Stimulated activated CD4-positive, alpha-beta T cell treated with anti-CD3 and anti-CD28 coated beads, Interleukin-4, amount 100 ng/mL, for 48 hours (primary cell): ENCODE data around the gene PTPN1.

Source experiments
- DNase-seq, 2 donors: peaks; one replicate each; pipeline ENCODE4 v3.0.0-alpha.2; 2020; ENCODE audit warnings: low read depth in 2 of 2

PTPN1 gene

GRCh38 chr20:50575865-50576720, 65.9 kb downstream of the PTPN1 start:
- DNase-seq = peak; percentile 52 to 55

- DNase-seq = no peak
Observed at GRCh38 chr20:50577175-50578018, 67.2 kb downstream of the PTPN1 start.

- DNase-seq = no peak
Observed at GRCh38 chr20:50578061-50578777, 68.0 kb downstream of the PTPN1 start.

GRCh38 chr20:50578778-50579165, 68.6 kb downstream of the PTPN1 start:
- DNase-seq = no peak

GRCh38 chr20:50579511-50579910, 69.3 kb downstream of the PTPN1 start:
- no peak for DNase-seq

- DNase-seq = peak; percentile 34 to 53
Observed at GRCh38 chr20:50580016-50580747, 70.0 kb downstream of the PTPN1 start.

GRCh38 chr20:50580842-50581544, 70.8 kb downstream of the PTPN1 start:
- DNase-seq = no peak

GRCh38 chr20:50582092-50582491, 71.9 kb downstream of the PTPN1 start:
- DNase-seq = no peak

GRCh38 chr20:50582591-50583234, 72.5 kb downstream of the PTPN1 start:
- DNase-seq = no peak

- DNase-seq = no peak
Observed at GRCh38 chr20:50583442-50584150, 73.4 kb downstream of the PTPN1 start.

GRCh38 chr20:50584687-50585086, 74.5 kb downstream of the PTPN1 start:
- DNase-seq = no peak

- no peak for DNase-seq
Observed at GRCh38 chr20:50585214-50585613, 75.0 kb downstream of the PTPN1 start.

GRCh38 chr20:50585678-50586077, 75.5 kb downstream of the PTPN1 start:
- no peak for DNase-seq

GRCh38 chr20:50586531-50587232, 76.5 kb downstream of the PTPN1 start:
- DNase-seq = no peak

- no peak for DNase-seq
Observed at GRCh38 chr20:50587291-50587961, 77.2 kb downstream of the PTPN1 start.

GRCh38 chr20:50588034-50588736, 78.0 kb downstream of the PTPN1 start:
- DNase-seq = peak; percentile 69 to 83

- DNase-seq = no peak
Observed at GRCh38 chr20:50589548-50590347, 79.6 kb downstream of the PTPN1 start.
